GM21825 (cell line): Measurements from ENCODE around the gene TSPO2.

Experiments used
- ATAC-seq: cut with Tn5 transposase; IDR thresholded peaks from one replicate; pipeline ENCODE4 v1.9.1; 2021; ENCODE audit warnings: mild to moderate bottlenecking, moderate library complexity; ENCODE audit not compliant: unreplicated experiment

Gene TSPO2

DNA sequence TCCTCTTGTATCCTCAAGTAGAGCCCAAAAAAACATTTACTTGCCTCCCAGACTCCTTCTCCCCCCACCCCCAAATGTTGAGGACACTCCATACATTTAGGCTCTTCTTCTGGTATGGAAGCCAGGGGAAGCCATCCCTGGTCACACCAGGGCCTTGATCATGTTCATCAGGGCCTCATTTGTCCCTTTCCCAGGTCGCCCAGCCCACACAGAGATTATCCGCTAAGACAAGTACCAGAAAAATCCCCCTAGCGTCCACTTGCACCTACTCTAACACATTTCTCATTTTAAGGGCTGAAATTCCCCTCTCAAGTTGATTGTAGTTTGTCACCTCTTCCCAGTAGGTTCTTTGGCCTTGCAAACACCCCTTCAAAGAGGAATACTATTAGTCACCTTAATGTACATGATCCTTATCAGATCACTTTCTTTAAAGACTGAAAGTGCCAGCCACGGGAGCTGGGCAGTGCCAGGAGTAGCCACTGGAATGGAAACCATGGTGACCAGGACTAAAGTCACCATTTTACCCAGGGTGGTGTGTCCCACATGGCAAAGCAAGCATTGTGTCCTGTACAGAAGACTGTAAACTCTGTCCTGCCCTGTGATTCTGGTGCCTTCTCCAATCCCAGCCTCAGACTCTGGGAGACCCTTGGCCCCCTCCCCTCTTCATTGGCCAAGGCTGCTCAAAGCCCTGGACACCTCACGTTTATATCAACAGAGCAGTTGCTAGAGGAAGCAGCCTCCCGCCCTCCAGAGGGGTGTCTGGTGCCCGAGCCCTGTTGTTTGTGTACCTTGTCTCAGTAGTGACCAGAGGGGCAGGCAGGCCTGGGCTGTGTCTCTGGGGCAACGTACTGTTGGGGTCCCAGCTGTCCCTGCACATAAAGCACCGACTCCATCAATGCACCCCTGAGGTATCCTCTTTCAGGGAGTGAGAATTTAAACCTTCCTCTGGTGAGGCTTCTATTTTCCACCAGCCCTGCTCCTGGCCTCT, 5.8 kb downstream of the TSPO2 start:
- ATAC-seq, result no peak

DNA sequence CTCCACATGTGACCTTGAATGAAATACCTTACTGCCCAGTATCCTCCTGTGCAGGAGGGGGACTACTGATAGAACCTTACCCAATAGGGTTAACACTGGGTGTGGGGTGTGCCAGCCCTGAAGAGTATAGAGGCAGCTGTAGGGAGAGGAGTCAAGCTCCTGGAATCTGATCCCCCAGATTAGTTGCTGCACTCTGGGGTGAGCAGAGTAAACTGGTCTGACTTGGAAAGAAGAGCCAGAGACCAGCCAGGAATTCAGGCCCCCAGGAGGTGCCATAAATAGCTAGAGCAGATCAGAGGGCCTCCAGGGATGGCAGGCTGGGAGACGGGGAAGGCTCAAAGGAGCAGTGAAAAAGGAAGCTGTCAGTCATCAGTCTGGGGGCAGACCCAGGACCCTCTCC, 7.3 kb downstream of the TSPO2 start:
- ATAC-seq, result no peak

DNA sequence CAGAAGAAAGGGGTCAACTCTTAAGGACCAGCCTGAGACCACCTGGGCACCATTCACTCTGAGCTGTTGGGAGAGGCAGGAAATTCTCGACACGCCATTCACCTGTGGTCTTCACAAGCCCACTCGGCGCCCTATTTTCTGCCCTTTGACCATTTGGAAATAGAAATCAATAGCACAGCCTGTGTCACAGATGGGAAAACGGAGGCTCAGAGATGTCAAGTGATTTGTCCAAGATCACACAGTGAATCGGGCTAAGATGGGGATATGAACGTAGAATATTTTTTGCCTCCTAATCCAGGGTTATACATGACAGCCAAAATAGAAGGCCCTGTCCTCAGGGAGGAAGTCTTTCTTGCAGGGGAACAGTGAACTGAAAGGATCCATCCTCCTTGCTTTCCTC, 7.7 kb downstream of the TSPO2 start:
- no peak for ATAC-seq

DNA sequence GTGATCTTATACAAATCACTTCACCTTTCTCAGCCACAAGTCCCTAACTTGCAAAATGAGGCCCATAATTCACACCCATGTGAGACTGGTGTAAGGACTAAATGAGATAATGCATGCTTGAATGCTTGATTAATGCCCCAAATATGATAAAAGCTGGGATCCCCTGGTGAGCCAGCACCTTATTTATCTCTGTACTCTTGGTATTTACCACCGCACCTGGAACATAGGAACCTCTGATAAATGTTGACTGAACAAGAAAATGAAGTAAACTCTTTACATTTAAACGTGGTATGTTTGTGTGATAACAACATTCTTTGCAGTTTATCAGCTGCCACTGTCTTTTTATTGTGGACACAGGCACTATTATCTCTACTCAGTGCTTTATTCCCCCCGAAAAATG, 8.3 kb downstream of the TSPO2 start:
- no peak for ATAC-seq

DNA sequence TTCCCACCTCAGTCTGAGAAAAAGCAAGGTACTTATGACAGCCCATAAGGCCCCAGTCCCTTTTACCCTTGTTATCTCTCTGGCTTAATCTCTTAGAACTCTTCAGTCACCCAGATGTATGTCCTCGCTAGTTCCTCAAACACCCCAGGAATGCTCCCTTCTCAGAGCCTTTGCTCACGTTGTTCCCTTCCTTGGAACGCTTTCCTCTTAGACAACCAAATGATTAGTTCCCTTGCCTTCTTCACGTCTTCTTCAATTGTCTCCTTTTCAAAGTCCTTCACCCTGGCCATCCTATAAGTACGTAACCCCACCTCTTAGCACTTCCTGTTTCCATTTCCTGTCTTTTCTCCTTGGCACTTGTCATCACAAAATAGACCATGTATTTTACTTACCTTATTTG, 9.6 kb downstream of the TSPO2 start:
- ATAC-seq, result no peak

DNA sequence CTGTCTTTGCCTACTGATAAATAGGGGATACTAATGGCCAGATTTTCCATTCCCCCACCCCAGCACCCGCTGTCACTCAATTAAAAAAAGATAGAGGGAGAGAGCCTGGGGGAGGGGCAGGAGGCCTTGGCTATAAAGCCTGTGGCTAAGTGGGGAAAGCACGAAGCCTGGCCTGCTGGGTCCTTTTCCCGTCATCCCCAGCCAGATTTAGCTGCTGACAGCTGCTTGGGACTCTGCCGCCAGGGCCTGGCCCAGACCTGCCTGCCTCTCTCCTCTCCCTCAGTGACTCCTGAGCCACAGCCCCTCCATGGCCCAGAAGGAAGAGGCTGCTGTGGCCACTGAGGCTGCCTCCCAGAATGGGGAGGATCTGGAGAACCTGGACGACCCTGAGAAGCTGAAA, 10.8 kb downstream of the TSPO2 start, which contains the start of gene APOBEC2:
TSS of gene APOBEC2 (plus strand) at position 162 of the 400 bp plus-strand sequence. CDS start at position 308, 146 bp downstream.
- ATAC-seq, result no peak

DNA sequence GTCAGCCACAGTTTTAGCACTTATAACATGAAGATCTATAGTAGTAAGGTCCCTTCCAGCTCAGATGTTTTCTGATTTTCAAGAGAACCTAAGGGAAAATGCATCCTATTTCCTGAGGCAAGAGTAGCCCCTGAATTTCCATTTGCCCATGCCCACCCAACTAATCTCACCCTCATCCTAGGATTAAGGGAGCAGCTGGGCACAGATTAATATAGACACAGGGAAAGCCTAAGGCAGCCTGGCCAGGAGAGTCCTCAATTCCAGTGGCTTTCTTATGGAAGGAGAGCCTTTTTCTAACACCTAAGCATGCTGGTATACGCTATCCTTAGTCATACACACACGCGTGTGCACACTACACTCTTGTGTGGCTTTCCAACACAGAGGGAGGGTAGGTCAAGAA, 12.2 kb downstream of the TSPO2 start:
- ATAC-seq, result no peak

DNA sequence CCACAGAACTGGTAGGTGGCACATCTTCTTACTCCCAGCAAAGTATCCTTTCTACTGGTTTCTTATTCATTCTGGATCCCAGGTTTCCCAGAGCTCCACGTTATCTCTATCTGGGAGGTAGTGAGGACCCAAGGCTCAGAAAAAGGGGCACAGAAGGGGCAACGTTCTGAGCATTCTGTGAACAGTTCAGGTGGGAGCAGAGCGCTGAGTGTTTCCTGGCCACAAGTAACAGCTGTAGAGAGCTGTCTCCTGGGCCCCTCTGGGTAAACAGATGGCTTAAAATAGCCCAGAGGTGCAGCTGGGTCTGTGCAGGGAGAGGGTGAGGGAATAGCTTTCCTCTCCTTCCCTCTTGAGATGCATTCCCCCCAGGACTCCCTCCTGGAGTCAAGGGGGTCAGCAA, 12.9 kb downstream of the TSPO2 start:
- ATAC-seq, result no peak

DNA sequence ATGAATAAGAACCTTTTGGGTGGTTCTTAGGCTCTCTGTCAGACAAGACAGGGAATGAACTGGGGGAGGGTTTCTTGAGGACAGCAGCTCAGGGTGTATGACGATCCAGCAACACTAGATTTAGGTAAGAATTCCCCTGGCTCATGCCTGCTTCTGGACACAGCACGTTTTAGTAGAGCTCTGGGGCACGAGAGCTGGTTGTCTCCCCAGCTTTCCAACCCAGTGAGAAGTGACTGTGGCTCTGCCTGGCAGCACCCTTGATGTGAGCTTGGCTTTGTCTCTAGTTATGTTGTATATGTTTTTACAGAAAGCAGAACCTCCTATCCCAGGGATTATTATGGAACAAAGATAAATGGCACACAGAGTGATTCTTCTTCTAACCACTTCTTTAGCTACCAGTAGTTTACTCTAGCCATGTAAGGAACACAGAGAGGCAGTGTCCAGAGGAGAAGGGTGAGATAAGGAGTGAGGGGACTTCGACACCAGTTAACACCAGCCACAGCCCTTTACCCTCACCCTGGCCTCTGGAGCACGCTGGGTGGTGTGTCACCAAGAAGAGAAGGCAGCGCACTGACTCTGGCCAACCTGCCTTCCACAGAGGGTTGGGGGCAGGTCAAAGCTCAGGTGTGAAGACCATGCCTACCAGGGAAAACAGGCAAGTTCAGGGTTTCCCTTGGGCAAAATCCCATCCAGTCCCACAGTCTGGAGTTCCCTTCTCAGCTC, 14.7 kb downstream of the TSPO2 start:
- ATAC-seq, result no peak

DNA sequence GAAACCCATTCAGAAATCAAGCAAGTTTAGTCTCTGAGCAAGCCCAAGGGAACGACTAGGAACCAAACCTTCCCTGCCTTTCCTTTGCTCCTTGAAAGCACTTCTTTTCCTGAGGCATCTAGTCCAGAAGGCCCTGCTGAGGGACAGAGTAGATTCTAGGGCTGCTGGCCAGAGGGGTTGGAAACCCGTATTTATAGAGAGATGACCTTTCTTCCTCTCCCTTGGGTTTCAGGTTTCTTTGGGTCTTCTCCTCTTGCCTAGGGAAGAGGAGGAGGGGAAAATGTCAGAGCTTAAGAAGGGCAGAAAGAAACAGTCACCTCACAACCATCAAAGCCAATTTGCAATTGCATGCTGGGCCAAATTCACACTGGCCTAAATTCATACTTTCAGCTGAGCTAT, 16.5 kb downstream of the TSPO2 start:
- no peak for ATAC-seq

DNA sequence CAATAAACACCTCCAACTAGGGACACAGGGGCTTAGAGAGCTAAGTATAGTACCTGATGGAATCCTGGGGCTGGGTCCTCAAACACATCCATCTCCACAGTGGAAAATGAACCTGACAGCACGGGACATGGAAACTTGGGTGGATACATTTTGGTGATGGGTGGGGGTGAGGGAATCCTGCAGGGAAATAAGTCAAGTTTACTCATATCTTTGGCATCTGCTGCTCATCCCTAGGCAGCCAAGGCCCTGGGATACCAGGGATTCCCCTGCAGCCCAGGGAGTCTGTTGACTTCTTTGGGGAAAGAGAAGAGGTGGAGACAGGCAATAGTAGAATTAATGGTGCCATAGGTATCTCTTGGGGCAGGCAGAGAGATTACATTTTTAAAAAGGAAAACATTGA, 17.3 kb downstream of the TSPO2 start:
- ATAC-seq, result no peak

DNA sequence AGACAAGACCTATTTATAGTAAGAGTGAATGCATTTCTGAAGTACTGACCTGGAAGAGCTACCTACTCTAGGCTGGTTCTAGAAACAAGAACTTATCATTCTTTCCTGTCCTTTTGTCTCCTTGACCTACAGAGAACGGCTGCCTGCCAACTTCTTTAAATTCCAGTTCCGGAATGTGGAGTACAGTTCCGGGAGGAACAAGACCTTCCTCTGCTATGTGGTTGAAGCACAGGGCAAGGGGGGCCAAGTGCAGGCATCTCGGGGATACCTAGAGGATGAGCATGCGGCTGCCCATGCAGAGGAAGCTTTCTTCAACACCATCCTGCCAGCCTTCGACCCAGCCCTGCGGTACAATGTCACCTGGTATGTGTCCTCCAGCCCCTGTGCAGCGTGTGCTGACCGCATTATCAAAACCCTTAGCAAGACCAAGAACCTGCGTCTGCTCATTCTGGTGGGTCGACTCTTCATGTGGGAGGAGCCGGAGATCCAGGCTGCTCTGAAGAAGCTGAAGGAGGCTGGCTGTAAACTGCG, 19.0 kb downstream of the TSPO2 start:
- no peak for ATAC-seq

DNA sequence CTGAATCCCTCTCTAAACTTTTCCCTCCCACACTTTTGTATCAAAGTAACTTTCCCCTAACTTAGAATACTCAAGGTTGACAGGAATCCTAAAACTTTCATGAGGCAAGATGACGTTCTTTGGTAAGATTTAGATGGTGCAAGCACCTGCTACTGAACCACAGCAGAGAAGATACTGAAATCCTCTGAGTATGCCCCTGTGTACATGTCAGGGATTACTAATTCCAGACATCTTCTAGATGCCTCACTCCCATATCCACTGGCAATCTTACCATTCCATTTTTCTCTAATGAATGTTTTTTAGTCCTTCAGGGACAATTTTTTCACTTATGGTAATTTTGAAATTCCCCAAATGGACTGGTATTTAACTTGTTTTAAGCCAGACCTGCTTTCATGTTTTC, 19.8 kb downstream of the TSPO2 start:
- ATAC-seq, result no peak

DNA sequence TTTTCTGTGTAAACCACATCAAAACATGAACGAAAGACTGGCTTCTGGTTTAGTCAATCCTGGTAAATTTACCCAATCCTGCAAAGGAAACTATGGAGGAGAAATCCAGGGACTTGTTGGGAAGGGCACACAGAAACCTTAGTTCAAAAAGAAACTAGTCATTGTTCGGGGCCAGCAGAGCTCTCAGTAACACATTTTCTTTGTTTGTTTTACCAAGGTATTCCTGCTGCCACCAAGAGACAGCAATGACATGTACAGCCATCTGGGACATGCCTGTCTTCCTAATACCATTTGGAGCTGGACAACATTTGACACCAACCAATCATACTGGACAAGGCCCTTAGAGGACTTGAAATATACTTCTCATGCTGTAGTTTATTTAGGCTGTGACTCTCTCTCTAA, 21.6 kb downstream of the TSPO2 start:
- ATAC-seq, result no peak

DNA sequence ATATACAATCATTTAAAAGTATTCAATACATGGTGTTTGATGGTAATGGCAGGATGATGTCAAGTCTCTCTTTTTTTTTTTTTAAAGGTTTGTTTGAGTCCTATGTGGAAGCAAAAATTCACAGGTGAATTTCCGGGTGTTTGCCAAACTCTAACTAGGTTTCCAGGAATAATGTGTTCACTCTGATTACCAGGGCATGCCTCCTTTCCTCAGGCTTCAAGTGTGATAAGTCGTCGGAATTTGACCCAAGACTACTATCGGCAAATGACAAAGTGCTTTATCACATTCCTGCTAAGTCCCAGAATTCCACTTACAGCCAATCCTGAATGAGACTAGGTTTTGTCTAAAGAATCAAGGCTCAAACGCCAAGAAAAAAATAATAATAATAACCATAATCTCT, 22.6 kb downstream of the TSPO2 start:
- ATAC-seq, result no peak

DNA sequence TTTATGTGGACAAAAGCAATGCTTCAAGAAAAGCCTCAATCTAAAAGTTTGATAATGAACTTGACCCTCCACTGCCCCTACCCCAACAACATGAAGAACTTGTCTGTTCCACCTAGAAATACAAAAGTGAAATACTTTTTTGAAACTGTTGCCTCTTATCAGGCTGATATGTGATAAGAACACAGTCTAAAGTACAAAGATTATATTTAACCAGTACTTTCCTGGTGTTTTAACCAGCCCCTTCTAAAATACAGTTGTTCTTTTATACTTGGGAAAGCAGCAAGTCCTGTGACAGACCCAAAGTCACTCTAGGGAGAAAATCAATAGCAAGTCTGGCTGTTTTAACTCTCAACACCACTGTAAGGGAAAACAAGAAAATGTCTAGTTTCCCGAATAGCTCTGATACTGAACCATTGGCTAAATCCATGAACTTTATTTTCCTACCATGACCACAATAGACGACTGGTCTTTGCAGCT, 23.3 kb downstream of the TSPO2 start:
- no peak for ATAC-seq

DNA sequence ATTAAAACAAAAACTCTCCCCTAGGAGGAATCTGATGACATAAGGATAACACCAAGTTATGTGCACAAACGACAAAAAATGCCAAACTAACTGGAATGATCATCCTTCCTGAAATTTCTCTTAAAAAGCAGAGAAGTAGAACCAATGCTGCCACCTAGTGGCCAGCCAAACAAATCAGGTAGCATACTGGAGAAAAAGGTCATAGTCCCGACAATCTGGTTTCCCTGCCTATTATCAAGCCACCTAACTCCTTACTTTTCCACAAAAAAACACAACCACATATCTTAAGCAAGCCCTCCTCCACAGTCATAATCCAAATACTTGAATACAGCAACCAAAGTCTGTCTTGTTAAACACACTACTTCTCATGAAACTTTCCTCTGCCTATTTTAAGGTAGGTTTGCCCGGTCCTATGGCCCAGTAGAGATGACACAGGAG, 24.6 kb downstream of the TSPO2 start:
- no peak for ATAC-seq

DNA sequence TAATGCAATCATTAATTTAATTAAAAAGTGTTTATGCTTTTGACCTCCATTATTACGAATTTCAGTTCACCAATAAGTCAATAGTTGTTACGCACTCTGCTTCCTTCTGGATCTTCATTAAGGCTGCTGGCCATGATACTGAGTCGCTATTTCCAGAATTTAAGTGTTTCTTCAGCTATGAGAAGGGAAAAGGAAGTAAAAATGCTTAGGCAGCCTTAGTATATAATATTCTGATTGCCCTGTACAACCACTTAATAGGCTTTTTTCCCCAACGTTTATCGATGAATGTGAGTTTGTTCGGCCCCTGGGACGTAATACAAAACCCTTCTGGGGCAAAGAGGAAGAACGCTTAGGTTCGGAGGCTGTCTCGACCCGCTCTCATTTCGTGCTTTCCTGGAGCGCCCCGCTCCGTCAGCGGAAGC, 29.2 kb downstream of the TSPO2 start:
- no peak for ATAC-seq

DNA sequence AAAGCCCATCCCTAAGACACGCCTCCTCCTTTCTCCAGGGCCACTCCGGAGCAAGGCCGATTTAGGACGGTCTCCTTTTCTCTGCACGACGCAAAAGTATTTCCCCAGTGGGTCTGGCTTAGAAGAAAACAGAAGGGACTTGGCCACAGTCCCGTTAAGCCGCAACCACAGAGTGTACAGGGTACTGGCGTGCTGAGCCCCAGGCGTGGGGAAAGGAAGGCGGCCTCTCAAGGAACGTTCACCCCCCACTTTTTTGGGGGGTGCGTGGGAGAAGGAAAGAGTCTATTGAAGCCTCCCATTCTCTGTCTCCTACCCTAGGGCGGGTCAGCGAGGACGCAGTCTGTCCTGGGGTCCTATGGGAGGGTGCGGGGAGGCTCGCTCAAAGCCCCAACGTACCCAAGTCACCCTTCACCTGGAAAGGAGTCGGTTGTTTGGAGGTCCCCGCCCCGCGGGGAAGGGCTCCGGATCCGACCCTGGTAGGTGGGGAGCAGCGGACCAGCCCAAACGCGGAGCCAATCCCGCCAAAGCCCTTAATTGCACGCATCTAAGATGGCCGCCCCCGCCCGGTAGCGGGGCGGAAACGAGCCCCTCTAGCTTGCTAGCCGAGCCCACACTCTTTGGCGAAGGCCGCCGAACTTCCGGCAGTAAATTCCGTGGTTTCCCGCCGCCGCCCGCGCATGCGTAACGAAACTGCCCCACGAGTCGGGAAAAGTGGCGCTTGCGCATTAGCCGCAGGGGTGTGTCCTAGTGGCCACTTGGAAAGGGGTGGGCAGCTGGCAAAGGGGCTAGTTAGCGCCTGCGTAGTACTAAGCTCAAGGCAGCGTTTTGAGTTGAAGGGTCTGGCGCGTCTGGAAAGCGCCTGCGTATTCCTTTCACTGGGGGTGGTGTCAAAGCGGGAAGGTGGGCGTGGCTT, 29.9 kb downstream of the TSPO2 start, which contains the start of gene OARD1:
TSS of gene OARD1 (minus strand) at position 434 of the 913 bp plus-strand sequence. CDS start 722 bp downstream, outside the sequence.
- ATAC-seq, result peak; percentile 70

DNA sequence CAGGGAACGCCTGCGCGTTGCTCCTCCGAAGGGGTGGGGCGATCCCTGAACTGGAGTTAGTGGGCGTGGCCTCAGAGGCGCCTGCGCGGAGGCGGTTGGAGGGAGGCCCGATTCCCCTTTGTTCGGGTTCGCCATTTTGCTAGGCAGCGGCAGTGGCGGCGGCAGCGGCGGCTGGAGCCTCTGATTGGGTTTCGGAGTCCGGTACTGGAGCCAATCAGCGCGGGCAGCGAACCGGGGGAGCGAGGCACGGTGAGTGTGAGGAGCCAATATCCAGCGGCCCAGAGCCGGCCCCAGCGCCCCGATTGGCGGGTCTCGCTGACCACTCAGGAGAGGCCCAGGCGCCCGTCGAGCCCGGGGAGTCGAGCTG, 30.6 kb downstream of the TSPO2 start, which contains the start of gene NFYA:
TSS of gene NFYA (plus strand) at position 139 of the 367 bp plus-strand sequence. CDS start 6,116 bp downstream, outside the sequence.
- ATAC-seq, result peak; percentile 56
